HepG2 (cell line): ENCODE results near the gene PIM1. TPM values are rescaled to one million over a fixed set of nuclear protein-coding genes. Genes with fewer than 3 reads are reported as not detected.

Experiments used
- BRD4 ChIP-seq: sonication (generic); formaldehyde crosslinking; IDR thresholded peaks from 2 replicates; pipeline ENCODE4 v1.4.0; 2020; ENCODE audit warnings: missing genetic modification reagents
- EEA1 ChIP-seq: sonication (generic); formaldehyde crosslinking; IDR thresholded peaks from 2 replicates; pipeline ENCODE4 v1.5.1; 2020; ENCODE audit warnings: mild to moderate bottlenecking, missing genetic modification reagents, borderline replicate concordance
- ELF4 ChIP-seq: sonication (generic); formaldehyde crosslinking; IDR thresholded peaks from 2 replicates; pipeline ENCODE4 v1.5.0; 2020; ENCODE audit warnings: missing genetic modification reagents, mild to moderate bottlenecking, moderate library complexity, borderline replicate concordance
- FOSL1 ChIP-seq: sonication (generic); formaldehyde crosslinking; IDR thresholded peaks from 2 replicates; pipeline ENCODE4 v1.9.0; 2021; ENCODE audit warnings: missing genetic modification reagents, borderline replicate concordance
- HMGA1 ChIP-seq: sonication (generic); formaldehyde crosslinking; conservative IDR thresholded peaks from 2 replicates; pipeline ENCODE4 v1.4.0; 2020; ENCODE audit warnings: missing genetic modification reagents
- MBD4 ChIP-seq: IDR thresholded peaks from 2 replicates; pipeline ENCODE4 v1.6.1; 2012; ENCODE audit warnings: low read length, inconsistent platforms, borderline replicate concordance
- MED8 ChIP-seq: sonication (generic); formaldehyde crosslinking; IDR thresholded peaks from 2 replicates; pipeline ENCODE4 v1.8.1; 2023; ENCODE audit warnings: mild to moderate bottlenecking, missing genetic modification reagents; ENCODE audit not compliant: insufficient replicate concordance
- NFKB2 ChIP-seq: sonication (generic); formaldehyde crosslinking; IDR thresholded peaks from 2 replicates; pipeline ENCODE4 v1.4.0; 2020; ENCODE audit warnings: missing genetic modification reagents, borderline replicate concordance
- SMAD1 ChIP-seq: sonication (generic); formaldehyde crosslinking; IDR thresholded peaks from 2 replicates; pipeline ENCODE4 v1.4.0; 2020; ENCODE audit warnings: missing genetic modification reagents, low read depth, mild to moderate bottlenecking, borderline replicate concordance
- SMARCC2 ChIP-seq: fragments of 450-650 bp; IDR thresholded peaks from 2 replicates; pipeline ENCODE4 v1.6.1; 2017; ENCODE audit warnings: antibody characterized with exemption, mild to moderate bottlenecking
- SP1 ChIP-seq, 2 experiments: fragments of 450-650 bp in 1 of 2; sonication (generic) in 1 of 2; formaldehyde crosslinking in 1 of 2; IDR thresholded peaks; 2 replicates each; pipeline versions ENCODE4 v1.4.0 to v1.6.1; 2016 to 2020; ENCODE audit warnings: missing genetic modification reagents in 1 of 2
- TBL1XR1 ChIP-seq: fragments of 150-350 bp; IDR thresholded peaks from 2 replicates; pipeline ENCODE4 v1.6.1; 2014; ENCODE audit warnings: borderline replicate concordance, low read length; ENCODE audit not compliant: partially characterized antibody
- TCF7 ChIP-seq: sonication (generic); IDR thresholded peaks from 2 replicates; pipeline ENCODE4 v1.6.1; 2016; ENCODE audit warnings: antibody characterized with exemption, low read depth
- TSC22D2 ChIP-seq: sonication (generic); formaldehyde crosslinking; IDR thresholded peaks from 2 replicates; pipeline ENCODE4 v1.5.1; 2020; ENCODE audit warnings: missing genetic modification reagents, mild to moderate bottlenecking, borderline replicate concordance
- ZFP82 ChIP-seq: sonication (generic); formaldehyde crosslinking; IDR thresholded peaks from 2 replicates; pipeline ENCODE4 v1.5.1; 2020; ENCODE audit warnings: mild to moderate bottlenecking, missing genetic modification reagents, borderline replicate concordance
- ZNF713 ChIP-seq: sonication (generic); formaldehyde crosslinking; IDR thresholded peaks from 2 replicates; pipeline ENCODE4 v1.4.0; 2020; ENCODE audit warnings: mild to moderate bottlenecking, missing genetic modification reagents
- polyA plus RNA-seq, 8 experiments: library from polyadenylated mRNA; depleted of rRNA in 3 of 8; stranded (reverse) in 7 of 8; unstranded in 1 of 8; fragments of >200 nt; fragmentation: Illumina TruSeq in 4 of 8; extraction: Trizol in 4 of 8; gene quantifications; 2 replicates each; pipeline versions ENCODE4 v1.2.1 to v1.2.3, GENCODE V29; 2011 to 2016; ENCODE audit warnings: low read depth in 4 of 8, missing spikeins in 1 of 8, mixed read lengths in 1 of 8; ENCODE audit not compliant: insufficient read depth in 1 of 8
- total RNA-seq, 5 experiments: library from RNA; depleted of rRNA; stranded (reverse); fragments of >200 nt; fragmentation: Illumina TruSeq; extraction: Trizol; gene quantifications; 2 replicates each; pipeline ENCODE4 v1.2.3, GENCODE V29; 2016; ENCODE audit warnings: low read depth in 1 of 5
- TF ChIP-seq, protein P1 (sequence below): IDR thresholded peaks from 2 replicates; pipeline ENCODE4 v1.6.1; 2016
- TF ChIP-seq, protein P2 (sequence below): sonication (generic); formaldehyde crosslinking; IDR thresholded peaks from 2 replicates; pipeline ENCODE4 v1.8.0; 2022; ENCODE audit warnings: mild to moderate bottlenecking, missing genetic modification reagents, borderline replicate concordance
- TF ChIP-seq, protein P3 (sequence below): sonication (generic); formaldehyde crosslinking; IDR thresholded peaks from 2 replicates; pipeline ENCODE4 v1.9.0; 2022; ENCODE audit warnings: missing genetic modification reagents, mild to moderate bottlenecking, borderline replicate concordance
- TF ChIP-seq, protein P4 (sequence below), 2 experiments: sonication (generic) in 1 of 2; formaldehyde crosslinking in 1 of 2; IDR thresholded peaks; 2 replicates each; pipeline versions ENCODE4 v1.4.0 to v1.6.1; 2016 to 2020; ENCODE audit warnings: borderline replicate concordance in 1 of 2, low read depth in 1 of 2, mild to moderate bottlenecking in 1 of 2, missing genetic modification reagents in 1 of 2

PIM1 gene
- total and polyA plus RNA-seq, 2 of the 13 experiments (the other 11 are each of a cell fraction or from before 2014, with no cell fraction given): 29.4 to 117 TPM

DNA sequence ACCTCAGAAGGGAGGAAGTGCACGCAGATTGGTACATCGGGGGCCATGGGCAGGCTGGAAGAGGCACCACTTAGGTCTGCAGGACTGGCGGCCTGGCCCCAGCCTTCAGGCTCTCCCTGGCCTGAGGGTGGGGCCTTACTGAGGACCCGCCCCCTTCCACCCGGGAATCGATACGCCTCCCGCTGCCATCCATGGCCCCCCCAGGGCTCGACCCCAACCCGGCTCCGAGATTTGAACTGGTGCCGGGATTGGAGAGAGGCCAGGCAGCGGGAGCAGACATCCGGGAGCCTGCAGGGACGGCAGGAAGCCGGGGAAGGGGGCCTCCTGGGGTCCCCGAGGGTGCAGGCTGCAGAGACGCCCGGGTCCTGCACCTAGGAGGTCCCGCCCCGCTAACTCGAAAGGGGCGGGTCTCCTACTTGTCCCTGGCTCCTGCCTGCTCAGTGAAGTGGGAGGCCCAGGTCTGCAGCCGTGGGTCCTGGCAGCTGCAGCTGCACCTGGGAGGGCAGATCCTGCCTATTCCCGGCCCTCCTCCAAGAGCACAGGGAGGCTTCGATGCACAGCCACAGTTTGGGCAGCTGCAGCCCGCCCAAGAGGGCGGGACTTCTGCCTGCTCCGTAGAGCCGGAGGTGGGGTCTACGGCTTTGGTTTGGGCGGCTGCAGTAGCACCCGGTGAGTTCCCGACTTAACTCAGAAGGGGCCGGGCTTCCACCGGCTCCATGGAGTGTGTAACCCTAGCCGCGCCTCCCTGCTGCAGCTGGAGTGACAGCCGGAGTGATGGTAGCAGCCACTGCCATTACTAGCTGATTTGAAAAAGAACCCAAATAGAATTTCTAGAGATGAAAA lies 52.4 kb downstream of the PIM1 start (continued):
- 0 out of 2 replicates have a peak, but pooled peaks have one; percentile 56 for TF ChIP-seq SMAD1 (CRISPR knock-in tag)
- no peak for TF ChIP-seq ELF4 (CRISPR knock-in tag)
- TF ChIP-seq MED8 (CRISPR knock-in tag): peak; percentile 25
- TF ChIP-seq SP1 (IDR thresholded peaks at IDR 0.05): no peak
- TF ChIP-seq SP1 (CRISPR knock-in tag; IDR thresholded peaks at IDR 0.05): peak; percentile 74
- TF ChIP-seq EEA1 (CRISPR knock-in tag): no peak
- TF ChIP-seq TCF7: no peak
- TF ChIP-seq, protein P1, sequence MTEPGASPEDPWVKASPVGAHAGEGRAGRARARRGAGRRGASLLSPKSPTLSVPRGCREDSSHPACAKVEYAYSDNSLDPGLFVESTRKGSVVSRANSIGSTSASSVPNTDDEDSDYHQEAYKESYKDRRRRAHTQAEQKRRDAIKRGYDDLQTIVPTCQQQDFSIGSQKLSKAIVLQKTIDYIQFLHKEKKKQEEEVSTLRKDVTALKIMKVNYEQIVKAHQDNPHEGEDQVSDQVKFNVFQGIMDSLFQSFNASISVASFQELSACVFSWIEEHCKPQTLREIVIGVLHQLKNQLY (CRISPR knock-in tag): peak; percentile 22; the same call in 1 of the 2 replicates
- no peak for TF ChIP-seq MBD4
- TF ChIP-seq HMGA1 (CRISPR knock-in tag): no peak
- peak; percentile 69; the same call in 1 of the 2 replicates for TF ChIP-seq TSC22D2
- TF ChIP-seq, protein P2, sequence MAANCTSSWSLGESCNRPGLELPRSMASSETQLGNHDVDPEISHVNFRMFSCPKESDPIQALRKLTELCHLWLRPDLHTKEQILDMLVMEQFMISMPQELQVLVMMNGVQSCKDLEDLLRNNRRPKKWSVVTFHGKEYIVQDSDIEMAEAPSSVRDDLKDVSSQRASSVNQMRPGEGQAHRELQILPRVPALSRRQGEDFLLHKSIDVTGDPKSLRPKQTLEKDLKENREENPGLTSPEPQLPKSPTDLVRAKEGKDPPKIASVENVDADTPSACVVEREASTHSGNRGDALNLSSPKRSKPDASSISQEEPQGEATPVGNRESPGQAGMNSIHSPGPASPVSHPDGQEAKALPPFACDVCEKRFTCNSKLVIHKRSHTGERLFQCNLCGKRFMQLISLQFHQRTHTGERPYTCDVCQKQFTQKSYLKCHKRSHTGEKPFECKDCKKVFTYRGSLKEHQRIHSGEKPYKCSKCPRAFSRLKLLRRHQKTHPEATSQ (CRISPR knock-in tag): peak; percentile 41; the same call in 1 of the 2 replicates
- TF ChIP-seq, protein P3, sequence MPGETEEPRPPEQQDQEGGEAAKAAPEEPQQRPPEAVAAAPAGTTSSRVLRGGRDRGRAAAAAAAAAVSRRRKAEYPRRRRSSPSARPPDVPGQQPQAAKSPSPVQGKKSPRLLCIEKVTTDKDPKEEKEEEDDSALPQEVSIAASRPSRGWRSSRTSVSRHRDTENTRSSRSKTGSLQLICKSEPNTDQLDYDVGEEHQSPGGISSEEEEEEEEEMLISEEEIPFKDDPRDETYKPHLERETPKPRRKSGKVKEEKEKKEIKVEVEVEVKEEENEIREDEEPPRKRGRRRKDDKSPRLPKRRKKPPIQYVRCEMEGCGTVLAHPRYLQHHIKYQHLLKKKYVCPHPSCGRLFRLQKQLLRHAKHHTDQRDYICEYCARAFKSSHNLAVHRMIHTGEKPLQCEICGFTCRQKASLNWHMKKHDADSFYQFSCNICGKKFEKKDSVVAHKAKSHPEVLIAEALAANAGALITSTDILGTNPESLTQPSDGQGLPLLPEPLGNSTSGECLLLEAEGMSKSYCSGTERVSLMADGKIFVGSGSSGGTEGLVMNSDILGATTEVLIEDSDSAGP (CRISPR knock-in tag): peak; percentile 94
- TF ChIP-seq TBL1XR1: peak; percentile 18
- 0 out of 2 replicates have a peak, but pooled peaks have one; percentile 51 for TF ChIP-seq ZNF713 (CRISPR knock-in tag)
- TF ChIP-seq NFKB2 (CRISPR knock-in tag): peak; percentile 30; the same call in 1 of the 2 replicates
- TF ChIP-seq SMARCC2: no peak
- TF ChIP-seq BRD4 (CRISPR knock-in tag): no peak
- TF ChIP-seq FOSL1: no peak
- no peak for TF ChIP-seq ZFP82 (CRISPR knock-in tag)
- TF ChIP-seq, protein P4, sequence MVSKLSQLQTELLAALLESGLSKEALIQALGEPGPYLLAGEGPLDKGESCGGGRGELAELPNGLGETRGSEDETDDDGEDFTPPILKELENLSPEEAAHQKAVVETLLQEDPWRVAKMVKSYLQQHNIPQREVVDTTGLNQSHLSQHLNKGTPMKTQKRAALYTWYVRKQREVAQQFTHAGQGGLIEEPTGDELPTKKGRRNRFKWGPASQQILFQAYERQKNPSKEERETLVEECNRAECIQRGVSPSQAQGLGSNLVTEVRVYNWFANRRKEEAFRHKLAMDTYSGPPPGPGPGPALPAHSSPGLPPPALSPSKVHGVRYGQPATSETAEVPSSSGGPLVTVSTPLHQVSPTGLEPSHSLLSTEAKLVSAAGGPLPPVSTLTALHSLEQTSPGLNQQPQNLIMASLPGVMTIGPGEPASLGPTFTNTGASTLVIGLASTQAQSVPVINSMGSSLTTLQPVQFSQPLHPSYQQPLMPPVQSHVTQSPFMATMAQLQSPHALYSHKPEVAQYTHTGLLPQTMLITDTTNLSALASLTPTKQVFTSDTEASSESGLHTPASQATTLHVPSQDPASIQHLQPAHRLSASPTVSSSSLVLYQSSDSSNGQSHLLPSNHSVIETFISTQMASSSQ (IDR thresholded peaks at IDR 0.05; ENCODE audit: low read depth): no peak
- TF ChIP-seq, protein P4 (CRISPR knock-in tag; IDR thresholded peaks at IDR 0.05; ENCODE audit: borderline replicate concordance): peak; percentile 63; the same call in 1 of the 2 replicates
